HCEC 1CT (cell line): Measurements from ENCODE around the gene PIM2.
"Not testable (repeated sequence)": the region's sequence is repeated elsewhere in the genome, so short reads cannot be mapped to it uniquely, and the experiment has no call there.

ENCODE experiments used
- DNase-seq: peaks from one replicate; pipeline ENCODE4 v3.0.0-alpha.2; 2017

The PIM2 gene

DNA sequence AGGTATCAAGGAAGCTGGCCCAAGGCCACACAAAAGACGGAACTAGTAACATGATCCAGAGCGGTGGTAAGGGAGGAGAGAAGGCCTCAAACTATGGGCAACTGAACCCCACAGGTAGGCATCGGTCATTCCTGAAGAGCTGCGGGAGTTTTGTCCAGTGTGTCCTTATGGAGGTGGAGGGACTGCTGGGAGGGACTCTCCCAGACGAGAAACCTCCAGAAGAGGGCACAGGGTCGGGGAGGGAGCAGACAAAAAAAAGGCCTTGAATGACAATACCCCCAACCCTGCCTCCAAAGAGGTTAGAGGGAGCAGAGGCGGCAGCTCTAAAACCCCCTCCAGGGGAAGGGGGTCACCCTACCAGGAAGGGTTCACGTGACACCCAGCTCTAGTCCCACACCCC is 14.6 kb downstream of the PIM2 start:
- no peak for DNase-seq

DNA sequence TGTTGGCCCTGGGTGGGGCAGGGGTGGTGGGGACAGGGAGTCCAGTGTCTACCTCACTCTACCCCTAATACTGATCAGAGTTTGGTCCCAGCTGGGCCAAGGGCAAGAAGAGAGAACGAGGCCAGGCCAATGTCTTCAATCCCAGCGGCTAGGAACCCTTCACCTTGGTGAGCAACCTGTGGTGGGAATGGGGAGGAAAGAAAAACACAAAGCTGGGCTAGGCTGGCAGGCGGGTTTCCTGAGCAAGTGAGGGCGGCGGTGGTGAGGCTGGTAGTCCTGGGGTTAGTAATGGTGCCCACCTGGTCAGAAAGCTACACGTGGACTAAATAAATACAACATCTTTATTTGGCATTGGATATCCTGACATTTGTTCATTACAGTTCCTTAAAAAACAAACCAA is 15.5 kb downstream of the PIM2 start:
- DNase-seq: no peak

DNA sequence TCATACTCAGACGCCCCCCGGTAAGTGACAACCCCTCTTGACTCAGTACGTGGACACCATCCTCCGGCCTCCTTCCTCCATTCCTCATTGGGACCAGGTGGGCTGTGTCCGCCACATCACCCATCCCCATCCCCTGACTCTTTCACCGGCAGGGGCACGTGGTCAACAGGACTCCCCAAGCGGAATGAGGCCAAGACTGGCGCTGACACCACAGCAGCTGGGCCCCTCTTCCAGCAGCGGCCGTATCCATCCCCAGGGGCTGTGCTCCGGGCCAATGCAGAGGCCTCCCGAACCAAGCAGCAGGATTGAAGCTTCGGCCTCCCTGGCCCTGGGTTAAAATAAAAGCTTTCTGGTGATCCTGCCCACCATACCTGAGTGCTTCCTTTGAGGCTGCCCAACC is 16.0 kb downstream of the PIM2 start:
- no peak for DNase-seq

DNA sequence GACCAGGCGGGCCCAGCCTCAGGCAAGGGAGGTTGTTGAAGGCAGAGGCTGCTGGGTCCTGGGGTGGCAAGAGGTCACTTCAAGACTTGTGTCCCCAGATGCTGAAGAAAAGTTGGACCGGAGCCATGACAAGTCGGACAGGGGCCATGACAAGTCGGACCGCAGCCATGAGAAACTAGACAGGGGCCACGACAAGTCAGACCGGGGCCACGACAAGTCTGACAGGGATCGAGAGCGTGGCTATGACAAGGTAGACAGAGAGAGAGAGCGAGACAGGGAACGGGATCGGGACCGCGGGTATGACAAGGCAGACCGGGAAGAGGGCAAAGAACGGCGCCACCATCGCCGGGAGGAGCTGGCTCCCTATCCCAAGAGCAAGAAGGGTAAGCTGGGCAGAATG is 16.7 kb downstream of the PIM2 start:
- DNase-seq: no peak

DNA sequence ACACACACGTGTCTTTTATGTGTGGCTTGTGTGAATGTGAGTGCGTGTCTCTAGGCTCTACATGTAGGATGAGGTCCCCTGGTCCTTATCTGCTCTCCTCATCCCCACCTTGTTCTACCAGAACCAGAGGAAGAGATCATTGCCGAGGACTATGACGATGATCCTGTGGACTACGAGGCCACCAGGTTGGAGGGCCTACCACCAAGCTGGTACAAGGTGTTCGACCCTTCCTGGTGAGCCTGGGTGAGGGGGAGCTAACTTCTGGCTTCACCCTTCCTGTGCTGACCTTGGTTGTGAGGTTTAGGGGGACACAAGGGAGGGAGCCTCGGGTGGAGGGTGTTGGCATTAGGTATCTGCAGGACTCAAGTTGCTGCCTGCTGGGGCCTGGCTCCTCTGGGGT is 17.8 kb downstream of the PIM2 start:
- no peak for DNase-seq

DNA sequence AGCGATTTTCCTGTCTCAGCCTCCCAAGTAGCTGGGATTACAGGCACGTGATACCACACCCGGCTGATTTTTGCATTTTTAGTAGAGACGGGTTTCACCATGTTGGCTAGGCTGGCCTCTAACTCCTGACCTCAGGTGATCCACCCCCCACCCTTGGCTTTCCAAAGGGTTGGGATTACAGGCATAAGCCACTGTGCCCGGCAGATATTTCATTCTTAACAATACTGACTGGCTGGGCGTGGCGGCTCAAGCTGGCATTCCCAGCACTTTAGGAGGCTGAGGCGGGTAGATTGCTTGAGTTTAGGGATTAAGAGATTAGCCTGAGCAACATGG is 19.8 kb downstream of the PIM2 start:
- DNase-seq: no peak

DNA sequence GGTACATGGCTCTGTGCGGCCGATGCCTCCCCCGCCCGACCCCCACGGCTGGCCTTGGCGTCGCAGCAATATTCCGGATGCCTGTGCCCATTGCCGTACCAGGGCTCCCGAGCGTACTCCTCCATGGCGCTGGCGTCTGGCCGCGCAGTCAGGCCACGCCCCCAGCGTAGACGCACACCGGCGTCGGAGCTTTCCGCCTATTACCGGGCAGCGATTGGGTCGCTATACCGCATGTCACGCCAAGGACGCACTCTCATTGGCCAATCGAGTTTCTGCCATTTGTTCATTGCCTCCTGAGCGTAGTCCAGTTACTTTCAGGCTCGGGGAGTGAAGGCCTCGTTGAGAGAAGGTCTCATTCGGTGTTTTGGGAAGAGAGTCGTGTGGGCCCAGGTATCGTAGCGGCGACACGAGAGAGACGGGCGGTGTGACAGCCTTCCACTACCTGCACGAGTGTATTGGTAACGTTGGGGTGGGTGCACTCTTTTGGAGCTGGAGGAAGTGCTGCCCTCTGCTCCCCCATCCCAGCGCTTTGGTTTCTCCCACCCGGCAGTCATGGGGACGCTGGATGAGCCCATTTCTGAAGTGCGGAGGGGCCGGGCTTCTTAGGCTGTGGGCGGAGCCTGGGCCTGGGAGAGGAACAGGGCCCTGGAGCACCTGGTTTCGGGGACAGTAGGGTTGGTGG is 21.1 kb downstream of the PIM2 start, which contains the start of the genes PQBP1 and TIMM17B:
TSS of gene PQBP1 (plus strand) at position 306 of the 682 bp plus-strand sequence. CDS start 580 bp downstream, outside the sequence.
TSS of gene TIMM17B (minus strand) at position 144 of the 682 bp plus-strand sequence. CDS start at position 125, 19 bp downstream.
- peak; percentile 94 for DNase-seq

DNA sequence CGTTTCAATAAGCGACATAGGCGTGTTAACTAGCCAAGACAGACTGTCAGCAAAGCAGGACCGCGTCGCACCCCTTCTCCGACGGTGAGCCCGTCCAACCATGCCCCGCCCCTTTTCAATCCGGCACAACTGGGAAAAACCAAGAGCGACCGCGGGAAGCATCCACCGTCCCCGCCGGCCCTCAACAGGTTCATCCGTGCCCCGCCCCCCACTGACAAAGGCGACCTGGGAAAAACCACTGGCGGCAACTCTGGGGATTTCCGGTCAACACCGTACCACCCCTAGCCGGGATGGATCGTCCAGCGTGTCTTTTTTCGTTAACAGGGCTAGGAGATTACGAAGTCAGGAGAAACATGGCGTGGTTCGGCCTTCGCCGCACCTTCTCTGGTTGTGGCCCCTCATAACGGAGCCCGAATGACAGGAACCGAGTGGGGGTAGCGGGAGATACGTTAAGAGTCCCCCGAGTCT is 21.6 kb downstream of the PIM2 start:
- peak; percentile 62 for DNase-seq

DNA sequence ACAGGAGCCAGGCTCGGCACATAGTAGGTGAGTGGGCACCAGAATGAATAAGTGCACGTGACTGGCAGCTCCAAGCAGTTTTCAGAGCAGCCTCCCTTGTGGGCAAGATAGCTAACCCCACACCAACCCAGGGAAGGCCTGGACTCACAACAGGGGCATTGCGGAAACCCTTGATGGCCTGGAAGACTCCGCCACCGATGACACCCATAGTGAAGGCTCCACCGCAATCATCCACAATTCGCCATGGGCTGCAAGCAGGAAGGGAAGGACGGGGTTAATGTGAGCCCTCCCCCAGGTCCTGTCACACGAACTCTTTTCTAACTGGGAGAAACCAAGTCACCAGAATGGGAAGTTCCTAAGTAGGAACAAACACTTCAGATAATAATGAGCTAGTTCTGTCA is 22.2 kb downstream of the PIM2 start:
- no peak for DNase-seq

DNA sequence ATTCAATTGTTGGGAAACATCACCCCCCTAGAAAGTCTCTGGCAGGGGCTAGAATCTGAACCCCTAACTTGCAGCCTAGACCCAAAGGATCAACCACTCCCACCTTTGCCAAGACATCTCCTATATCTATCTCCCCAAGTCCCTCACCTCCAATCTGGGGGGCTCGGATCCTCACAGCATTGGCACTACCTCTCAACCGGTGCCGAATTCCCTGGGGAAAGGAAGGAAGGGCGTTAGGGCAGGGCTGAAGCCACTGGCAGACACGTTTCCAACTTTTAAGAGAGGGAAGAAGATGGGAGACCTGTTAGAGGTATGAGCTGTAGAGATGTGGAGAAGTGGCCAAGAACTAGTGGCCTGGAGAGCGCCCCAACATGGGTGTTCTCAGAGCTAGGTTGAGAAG is 23.9 kb downstream of the PIM2 start:
- DNase-seq: no peak

DNA sequence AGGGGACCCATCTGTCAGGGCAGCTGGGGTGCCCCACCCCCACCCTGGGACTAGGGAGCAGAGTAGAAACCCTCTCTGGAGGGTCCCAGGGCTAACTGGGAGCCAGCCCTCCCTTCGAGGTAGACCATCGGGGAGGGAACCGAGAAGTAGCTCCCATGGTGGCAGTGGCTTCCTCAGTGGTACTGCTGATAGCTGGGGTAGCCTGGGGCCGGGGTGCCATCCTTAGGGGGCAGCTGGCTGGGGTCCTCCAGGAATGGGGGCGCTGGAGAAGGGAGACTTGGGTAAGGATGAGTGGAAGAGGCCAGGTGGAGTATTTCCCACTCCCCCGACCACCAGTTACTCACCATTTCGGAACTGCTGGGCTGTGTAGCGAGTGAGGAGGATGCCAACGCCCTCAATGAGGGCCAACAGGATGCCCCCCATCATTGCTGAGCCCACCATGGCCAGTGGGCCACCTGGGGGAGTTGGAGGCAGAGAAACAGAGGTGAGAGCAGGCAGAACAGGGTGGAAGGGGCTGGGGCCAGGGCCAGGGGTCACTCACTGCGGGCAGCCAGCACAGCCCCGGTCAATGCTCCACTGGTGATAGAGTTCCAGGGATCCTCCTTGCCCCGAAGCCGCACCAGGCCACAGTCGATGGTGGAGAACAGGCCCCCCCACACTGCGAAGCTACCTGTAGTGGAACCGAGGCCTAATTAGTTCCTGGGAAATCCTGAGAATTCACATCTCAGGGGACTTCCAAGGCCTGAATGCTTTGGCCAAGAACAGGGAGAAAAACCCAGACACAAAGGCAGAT is 25.1 kb downstream of the PIM2 start:
- DNase-seq: no peak

DNA sequence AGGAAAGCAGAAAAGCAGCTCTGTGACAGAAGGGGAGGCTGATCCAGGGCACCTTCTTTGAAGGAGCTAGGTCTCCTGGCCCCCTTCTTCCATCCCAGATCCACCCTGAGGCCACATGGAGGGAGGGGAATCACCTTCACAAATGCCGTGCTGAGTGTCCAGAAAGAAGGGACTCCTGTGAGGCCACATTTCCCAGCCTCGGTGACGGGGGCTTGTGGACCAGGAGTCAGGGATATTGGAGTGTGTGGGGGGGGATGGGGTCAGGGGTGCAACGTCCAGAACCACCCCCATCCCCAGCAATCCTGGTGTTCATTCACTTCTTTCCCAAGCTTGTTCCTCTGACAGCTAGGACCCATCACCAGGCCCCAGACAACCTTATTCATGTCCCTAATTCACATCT is 25.9 kb downstream of the PIM2 start:
- no peak for DNase-seq

DNA sequence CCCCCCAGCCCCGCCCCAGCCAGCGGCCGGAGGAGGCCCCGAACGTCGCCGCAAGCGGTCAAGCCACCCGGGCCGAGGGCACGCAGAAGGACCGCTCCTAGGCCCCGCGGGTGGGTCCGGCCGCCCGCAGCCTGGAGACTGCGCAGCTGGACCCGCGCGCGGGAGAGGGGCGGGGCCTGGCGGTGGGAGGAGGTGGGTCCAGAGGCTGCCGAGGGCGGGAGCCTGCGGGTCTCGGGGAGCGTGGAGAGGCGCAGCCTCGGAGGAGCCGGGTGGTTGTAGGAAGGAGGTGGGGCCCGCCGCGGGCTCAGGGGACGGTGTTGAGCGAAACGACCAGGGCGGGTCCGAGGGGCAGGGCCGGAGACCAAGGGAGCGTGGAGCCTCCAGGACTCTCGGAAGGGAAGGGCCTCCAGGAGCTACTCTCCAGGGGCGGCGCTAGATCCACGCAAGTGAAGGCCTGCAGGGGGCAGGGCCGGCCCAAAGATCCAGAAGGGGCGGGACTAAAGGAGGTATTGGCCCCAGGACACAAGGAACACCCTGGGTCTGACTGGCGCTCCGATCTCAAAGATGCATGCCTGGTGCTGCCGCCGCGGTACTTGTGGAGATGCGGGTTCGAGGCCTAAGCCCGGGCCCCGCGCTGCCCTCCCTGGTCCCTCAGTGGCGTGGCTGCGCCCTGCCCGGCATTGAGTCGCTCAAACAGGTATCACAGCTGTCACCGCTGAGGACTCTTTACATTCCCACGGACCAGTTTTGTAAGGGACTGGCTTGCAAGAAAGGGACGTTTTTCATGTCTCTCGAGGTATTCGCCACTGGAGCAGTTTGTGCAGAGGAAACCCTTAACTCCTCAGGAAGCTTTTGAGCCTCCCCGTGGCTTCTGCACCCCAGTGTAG is 27.2 kb downstream of the PIM2 start:
- peak; percentile 78 for DNase-seq

DNA sequence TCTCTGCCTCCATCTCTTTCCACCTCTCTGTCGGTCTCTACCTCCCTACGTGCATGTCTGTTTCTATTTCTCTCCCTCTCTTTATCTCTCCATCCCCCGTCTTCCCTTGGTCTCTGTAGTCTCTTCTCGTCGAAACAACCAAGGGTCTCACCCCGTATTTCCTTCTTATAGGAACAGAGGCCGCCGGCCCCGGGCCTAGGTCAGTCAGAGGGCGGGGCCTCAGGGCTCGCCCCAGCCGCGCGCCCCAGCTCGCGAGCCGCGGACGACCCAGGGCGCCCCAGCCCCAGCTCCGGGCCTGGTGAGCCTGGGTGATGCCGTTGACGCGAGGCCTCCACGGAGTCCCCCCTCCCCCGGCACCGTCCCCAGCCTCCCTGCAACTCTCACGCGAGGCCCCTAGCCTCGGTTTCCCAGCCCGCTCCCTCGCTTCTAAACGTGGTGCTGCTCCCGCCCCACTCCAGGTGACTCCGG is 27.9 kb downstream of the PIM2 start:
- DNase-seq: no peak

DNA sequence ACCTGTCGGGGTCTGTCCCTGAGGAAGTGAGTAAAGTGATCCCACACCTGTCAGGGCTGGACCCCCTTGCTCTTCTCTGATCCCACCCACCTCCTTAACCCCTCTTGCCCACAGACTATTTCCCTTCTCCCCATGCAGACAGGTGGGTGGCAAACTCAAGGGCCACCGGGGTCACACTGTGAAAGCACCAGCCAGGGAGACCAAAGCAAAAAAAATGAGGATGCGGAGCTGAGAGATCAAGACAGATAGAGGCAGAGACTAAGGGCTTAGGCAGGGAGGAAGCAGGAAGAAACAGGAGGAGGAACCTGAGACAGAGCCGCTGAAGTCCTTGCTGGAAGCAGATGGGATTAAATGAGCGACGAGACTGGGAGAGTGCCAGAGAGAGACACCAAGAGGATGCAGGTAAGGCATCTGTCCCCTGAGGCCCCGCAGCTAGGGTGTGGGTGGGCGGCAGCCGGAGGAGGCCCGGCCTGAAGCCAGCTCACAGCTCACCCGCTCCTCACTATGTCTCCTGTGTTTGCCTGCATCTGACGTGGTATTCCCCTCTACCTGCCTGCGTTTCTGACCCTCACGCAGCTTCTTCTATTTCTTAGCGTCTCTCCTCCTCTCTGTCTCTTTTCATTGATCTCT is 28.4 kb downstream of the PIM2 start:
- DNase-seq: no peak

DNA sequence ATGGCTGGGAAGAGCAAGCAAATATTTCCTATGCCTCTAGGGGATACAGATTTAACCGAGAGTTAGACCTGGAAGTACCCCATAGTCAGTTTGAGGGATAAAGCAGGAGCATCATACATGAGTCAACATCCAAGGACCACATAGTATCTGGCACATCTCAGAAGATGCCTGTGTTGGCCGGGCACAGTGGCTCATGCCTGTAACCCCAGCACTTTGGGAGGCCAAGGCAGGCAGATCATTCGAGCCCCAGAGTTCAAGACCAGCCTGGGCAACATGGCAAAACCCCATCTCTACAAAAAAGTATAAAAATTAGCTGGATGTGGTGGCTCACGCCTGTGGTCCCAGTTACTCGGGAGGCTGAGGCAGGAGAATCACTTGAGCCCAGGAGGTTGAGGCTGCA is 32.2 kb downstream of the PIM2 start:
- DNase-seq: not testable (repeated sequence)

DNA sequence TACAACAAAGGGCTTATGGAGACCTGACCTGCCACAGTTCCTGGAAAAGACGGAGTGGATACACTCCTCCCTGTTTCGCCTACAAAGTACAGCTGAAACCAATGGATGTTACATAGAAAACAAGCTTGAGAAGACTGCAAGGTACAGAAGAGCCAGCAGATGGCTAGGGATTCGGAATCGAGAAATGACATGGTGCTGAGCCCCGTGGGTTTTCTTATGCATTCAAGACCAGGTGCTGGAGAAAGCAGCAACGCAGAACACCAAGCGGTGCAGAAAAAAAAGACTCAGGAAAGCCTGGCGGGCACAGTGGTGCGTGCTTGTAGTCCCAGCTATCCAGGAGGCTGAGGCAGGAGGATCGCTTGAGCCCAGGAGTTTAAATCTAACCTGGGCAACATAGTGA is 35.1 kb downstream of the PIM2 start:
- no peak for DNase-seq

DNA sequence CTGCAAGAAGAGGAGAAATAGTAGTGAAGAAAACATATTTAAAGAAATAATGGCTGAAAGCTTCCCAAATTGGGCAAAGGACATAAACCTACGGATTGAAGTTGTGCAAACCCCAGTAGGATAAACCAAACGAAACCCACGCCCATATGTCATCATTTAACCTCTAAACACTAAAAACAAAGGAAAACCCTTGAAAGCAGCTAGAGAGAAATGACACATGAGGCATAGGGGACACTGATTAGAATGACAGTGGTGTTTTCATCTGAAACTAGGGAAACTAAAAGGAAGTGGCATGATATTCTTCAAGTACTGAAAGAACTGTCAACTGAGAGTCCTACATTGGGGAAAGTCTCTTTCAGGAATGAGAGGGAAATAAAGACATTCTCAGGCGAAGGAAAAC is 41.9 kb downstream of the PIM2 start:
- DNase-seq: not testable (repeated sequence)

DNA sequence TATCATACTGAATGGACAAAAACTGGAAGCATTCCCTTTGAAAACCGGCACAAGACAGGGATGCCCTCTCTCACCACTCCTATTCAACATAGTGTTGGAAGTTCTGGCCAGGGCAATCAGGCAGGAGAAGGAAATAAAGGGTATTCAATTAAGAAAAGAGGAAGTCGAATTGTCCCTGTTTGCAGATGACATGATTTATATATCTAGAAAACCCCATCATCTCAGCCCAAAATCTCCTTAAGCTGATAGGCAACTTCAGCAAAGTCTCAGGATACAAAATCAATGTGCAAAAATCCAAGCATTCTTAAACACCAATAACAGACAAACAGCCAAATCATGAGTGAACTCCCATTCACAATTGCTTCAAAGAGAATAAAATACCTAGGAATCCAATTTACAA is 46.8 kb downstream of the PIM2 start:
- DNase-seq: not testable (repeated sequence)

DNA sequence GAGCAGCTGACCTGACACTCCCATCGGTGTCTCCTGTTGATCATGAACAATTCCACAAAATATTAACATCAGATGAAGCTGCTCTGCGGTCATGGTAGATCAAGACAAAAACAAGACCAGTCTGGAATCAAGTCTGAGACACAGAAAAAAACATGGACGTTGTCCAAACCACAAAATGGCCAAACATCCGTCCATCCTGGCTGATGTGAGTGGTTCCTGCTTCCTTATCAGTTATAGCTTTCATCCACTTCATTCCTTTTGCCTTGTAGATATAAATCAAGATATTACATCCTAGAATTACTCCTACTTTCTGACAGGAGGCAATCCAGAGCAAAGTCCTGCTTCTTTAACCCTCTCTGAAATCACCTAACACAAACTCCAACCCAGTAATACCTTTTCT is 54.6 kb downstream of the PIM2 start:
- peak; percentile 3 for DNase-seq
